HFF-Myc (cell line): ENCODE measurements around the gene ACTR8.

Experiments used
- DNase-seq: peaks from one replicate; pipeline ENCODE4 v3.0.0-alpha.2; 2011; ENCODE audit warnings: low read depth; ENCODE audit errors: extremely low read depth
- H3K4me3 ChIP-seq: replicated peaks from 2 replicates; pipeline ENCODE4 v1.5.1; 2011; ENCODE audit warnings: low read depth, mild to moderate bottlenecking, control low read depth, low read length
- TF ChIP-seq, protein P1 (sequence below): IDR thresholded peaks from 2 replicates; pipeline ENCODE4 v1.5.1; 2012; ENCODE audit warnings: mild to moderate bottlenecking, low read depth, low read length, control low read depth; ENCODE audit errors: missing control alignments

Gene ACTR8

DNA sequence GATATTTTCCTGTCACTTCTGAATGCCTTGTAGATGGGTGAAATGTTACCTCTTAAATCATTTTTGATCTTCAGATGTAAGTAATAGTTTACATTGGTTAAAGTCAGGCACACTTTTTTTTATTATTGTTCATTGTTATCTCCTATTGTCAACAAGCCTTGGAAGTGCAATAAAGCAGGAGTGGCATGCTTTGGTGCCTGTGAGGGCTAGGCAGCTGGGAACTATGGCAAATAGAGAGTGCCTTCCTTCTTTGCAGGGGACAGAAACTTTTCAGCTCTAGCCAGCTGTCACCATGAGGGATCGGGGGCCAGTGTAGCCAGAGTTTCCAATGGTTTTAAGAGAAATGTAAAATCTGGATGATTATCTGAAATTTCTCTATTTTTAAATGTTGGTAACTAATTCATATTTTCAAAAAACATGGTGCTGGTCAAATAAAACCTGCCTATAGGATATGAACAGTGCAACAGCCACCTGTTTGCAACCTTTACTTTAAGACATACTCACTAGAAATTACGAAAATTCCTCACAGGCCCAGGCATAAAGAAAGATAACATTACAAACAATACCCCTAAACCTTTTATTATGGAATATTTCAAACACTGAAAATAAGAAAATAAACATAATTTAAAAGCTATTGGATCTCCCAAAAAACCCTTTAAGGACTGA, 18.8 kb upstream of the ACTR8 start:
- TF ChIP-seq, protein P1, sequence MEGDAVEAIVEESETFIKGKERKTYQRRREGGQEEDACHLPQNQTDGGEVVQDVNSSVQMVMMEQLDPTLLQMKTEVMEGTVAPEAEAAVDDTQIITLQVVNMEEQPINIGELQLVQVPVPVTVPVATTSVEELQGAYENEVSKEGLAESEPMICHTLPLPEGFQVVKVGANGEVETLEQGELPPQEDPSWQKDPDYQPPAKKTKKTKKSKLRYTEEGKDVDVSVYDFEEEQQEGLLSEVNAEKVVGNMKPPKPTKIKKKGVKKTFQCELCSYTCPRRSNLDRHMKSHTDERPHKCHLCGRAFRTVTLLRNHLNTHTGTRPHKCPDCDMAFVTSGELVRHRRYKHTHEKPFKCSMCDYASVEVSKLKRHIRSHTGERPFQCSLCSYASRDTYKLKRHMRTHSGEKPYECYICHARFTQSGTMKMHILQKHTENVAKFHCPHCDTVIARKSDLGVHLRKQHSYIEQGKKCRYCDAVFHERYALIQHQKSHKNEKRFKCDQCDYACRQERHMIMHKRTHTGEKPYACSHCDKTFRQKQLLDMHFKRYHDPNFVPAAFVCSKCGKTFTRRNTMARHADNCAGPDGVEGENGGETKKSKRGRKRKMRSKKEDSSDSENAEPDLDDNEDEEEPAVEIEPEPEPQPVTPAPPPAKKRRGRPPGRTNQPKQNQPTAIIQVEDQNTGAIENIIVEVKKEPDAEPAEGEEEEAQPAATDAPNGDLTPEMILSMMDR: no peak
- DNase-seq: no peak
- H3K4me3 ChIP-seq: no peak overlapping the region

DNA sequence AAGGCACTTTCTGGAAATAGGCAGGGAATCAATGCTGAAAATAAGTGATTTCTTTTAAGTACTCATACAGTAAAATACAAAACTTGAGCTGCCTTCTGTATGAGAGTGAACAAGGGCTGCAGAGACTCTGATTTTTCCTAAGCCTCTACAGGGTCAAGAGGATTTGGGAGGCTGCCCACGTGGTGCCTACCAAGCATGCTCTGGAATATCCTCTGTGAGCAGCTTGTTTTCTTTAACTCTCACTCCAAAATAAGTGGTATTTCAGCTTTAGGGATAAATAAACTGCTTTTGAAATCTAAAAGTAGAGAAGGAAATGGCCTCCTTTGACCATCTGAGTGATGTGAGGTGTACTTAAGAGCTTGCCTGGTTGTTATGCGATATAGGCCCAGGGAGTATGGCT, 17.8 kb upstream of the ACTR8 start:
- TF ChIP-seq, protein P1: no peak

DNA sequence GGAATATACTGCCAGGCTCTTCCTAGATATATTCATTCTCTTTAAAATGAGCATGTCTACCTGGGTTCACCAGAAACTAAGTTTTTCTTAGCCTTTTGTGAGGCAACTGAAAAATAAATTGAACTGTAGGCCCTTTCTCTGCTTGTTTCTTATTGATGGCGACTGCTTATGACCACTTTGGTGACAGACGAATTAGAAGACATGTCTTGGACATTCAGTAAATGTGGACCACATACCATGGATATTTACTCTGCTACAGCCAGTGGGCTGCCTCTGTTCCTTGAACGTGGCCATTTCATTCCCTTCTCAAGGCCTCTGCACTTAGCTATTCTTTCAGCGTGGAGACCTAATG, 10.3 kb upstream of the ACTR8 start:
- TF ChIP-seq, protein P1: no peak
- DNase-seq: no peak
- peak overlapping the region; percentile 76 for H3K4me3 ChIP-seq

More for the DNA sequence above, 17.8 kb upstream of the ACTR8 start:
- no peak for DNase-seq
- H3K4me3 ChIP-seq: no peak overlapping the region

DNA sequence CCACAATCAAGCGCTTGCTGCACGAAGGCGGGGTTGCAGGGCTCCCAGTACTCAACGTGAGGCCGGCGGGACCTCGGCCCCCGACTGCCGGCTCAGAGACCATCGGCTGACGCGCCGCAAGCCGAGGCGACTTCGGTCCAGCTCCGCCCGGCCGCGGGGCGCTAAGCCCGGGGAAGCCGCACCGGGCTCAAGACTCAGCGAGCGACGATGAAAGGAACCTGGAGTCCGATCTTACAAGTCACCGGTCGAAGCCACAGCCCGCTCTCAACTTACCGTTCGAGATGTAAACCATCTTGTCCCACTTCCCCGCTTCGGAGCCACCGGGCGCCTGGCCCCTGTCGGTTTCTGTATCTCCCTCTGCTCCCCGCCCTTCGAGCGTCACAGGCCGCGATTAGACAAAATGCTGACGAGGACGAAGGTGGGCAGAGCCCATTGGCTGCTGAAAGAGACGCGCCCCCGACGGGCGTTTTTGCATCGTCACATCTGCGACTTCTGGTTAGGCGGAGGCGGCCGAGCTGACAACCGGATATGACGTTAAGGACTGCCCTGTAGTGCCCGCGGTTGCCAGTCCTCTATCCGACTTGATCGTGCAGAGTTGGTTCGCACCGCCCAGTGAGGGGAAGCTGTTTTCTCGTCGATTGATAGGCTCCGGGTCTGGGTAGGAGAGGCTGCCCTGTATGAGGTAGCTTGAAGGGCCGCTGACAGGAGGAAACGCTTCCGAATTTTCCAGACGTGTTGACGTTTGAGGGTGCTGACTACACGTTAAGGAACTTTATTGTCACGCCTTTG, 9.7 kb upstream of the ACTR8 start, which contains the start of gene SELENOK:
SELENOK (minus strand) TSS at position 363 of the 789 bp plus-strand sequence.
- peak; percentile 95 for DNase-seq
- TF ChIP-seq, protein P1: no peak
- H3K4me3 ChIP-seq: peak within 1 kb of the TSS; percentile 76

DNA sequence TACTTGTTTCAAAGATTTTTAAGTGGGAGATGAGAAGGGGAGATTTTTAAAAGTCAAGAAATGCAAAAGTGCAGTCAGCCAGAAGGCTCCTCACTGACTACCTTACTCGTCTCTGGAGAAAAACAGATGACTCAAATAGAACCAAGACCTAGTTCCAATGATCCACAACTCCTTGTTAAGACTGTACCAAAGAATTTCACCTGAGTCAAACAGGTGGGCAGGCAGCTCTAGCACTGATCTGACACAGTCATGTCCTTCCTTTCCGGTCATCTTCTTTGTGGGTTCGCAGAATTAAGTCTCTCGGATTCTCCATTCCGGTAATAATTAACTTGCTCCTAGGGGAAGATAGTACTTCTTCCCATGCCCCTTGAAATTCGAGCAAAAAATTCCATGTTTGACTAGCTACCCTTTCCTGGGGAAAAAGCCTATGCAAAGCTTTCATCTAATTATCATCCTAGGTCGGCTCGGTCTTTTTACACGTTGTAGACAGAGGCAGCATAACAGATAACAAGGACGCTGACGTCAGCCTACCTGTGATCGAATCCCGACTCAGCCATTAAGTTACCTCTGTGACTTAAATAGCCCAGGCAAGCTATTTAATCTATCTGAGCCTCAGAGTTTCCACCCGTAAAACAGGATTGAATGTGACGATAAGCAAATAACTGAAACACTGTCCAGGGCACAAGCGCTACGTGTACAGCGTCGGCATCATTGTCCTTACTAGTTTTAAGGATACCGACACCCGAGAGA, 8.9 kb upstream of the ACTR8 start:
- TF ChIP-seq, protein P1: no peak
- no peak for DNase-seq
- peak overlapping the region; percentile 76 for H3K4me3 ChIP-seq

DNA sequence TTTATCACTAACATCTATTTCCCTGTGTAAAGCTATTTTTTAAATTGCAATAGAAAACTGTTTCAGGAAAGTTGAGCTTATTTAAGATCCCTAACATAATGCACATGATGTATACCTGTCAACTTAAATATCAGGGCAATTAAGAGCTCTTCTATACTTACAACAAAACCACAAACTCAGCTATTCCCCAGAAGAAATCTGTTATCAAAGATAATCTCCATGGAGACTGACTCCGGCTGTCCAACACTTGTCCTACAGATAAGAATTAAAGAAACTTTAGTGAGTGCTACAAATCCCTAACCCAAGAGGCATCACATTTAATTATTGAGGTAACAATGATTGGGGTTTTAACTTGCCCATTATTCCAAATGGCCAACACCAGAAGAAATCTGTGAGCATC, 6.3 kb upstream of the ACTR8 start:
- no peak for DNase-seq
- TF ChIP-seq, protein P1: no peak
- H3K4me3 ChIP-seq: no peak overlapping the region
